SK-N-SH (cell line): ENCODE results near the gene FGFRL1.

Source experiments
- CTCF ChIP-seq: fragments of 200-600 bp; sonication (generic); IDR thresholded peaks from 2 replicates; pipeline ENCODE4 v1.6.1; 2017; ENCODE audit warnings: antibody characterized with exemption, mild to moderate bottlenecking, moderate library complexity
- GATA2 ChIP-seq: sonication (generic); formaldehyde crosslinking; IDR thresholded peaks from 2 replicates; pipeline ENCODE4 v1.5.0; 2020; ENCODE audit warnings: mild to moderate bottlenecking, missing genetic modification reagents

- TF ChIP-seq CTCF (no peak), GATA2 (CRISPR knock-in tag) (no peak)
Observed at GRCh38 chr4:995311-996026, 16.0 kb upstream of the FGFRL1 start.
